HG02678 (cell line): ENCODE data around the gene EFCAB6.

Source experiments
- ATAC-seq: cut with Tn5 transposase; IDR thresholded peaks from one replicate; pipeline ENCODE4 v1.9.1; 2021; ENCODE audit warnings: mild to moderate bottlenecking, moderate library complexity; ENCODE audit not compliant: unreplicated experiment

The EFCAB6 gene

GRCh38 chr22:43747877-43748276 lies 64.2 kb downstream of the EFCAB6 start:
- no peak for ATAC-seq

- ATAC-seq: no peak
These were observed 65.0 kb downstream of the EFCAB6 start for GRCh38 chr22:43747058-43747457.

- ATAC-seq: no peak
These were observed 66.2 kb downstream of the EFCAB6 start for GRCh38 chr22:43745783-43746356.

- ATAC-seq: no peak
These were observed 66.7 kb downstream of the EFCAB6 start for GRCh38 chr22:43745411-43745770.

- no peak for ATAC-seq
These were observed 67.2 kb downstream of the EFCAB6 start for GRCh38 chr22:43744700-43745410.

GRCh38 chr22:43743929-43744643 lies 68.0 kb downstream of the EFCAB6 start:
- ATAC-seq: no peak

GRCh38 chr22:43743131-43743530 lies 69.0 kb downstream of the EFCAB6 start:
- ATAC-seq: no peak

GRCh38 chr22:43742154-43742950 lies 69.8 kb downstream of the EFCAB6 start:
- ATAC-seq: no peak

- no peak for ATAC-seq
These were observed 71.4 kb downstream of the EFCAB6 start for GRCh38 chr22:43740587-43741270.

- no peak for ATAC-seq
These were observed 72.2 kb downstream of the EFCAB6 start for GRCh38 chr22:43739851-43740379.

GRCh38 chr22:43737150-43737828 lies 74.8 kb downstream of the EFCAB6 start:
- no peak for ATAC-seq

- no peak for ATAC-seq
These were observed 75.5 kb downstream of the EFCAB6 start for GRCh38 chr22:43736651-43737050.

- no peak for ATAC-seq
These were observed 77.5 kb downstream of the EFCAB6 start for GRCh38 chr22:43734370-43735150.

- ATAC-seq: no peak
These were observed 79.0 kb downstream of the EFCAB6 start for GRCh38 chr22:43733138-43733537.

- ATAC-seq: no peak
These were observed 80.1 kb downstream of the EFCAB6 start for GRCh38 chr22:43731988-43732387.

- ATAC-seq: no peak
These were observed 85.1 kb downstream of the EFCAB6 start for GRCh38 chr22:43726964-43727543.

- no peak for ATAC-seq
These were observed 85.8 kb downstream of the EFCAB6 start for GRCh38 chr22:43726322-43726721.

GRCh38 chr22:43723816-43724215 lies 88.3 kb downstream of the EFCAB6 start:
- no peak for ATAC-seq

GRCh38 chr22:43722444-43722843 lies 89.7 kb downstream of the EFCAB6 start:
- no peak for ATAC-seq
